TTC549 (cell line): ENCODE measurements around the gene PSMB4.

ENCODE experiments used
- FAIRE-seq: peaks from 2 replicates; lab custom pipeline; 2012; peaks lifted over from hg19 to GRCh38; lab: Jason Lieb, UNC

PSMB4 gene

DNA sequence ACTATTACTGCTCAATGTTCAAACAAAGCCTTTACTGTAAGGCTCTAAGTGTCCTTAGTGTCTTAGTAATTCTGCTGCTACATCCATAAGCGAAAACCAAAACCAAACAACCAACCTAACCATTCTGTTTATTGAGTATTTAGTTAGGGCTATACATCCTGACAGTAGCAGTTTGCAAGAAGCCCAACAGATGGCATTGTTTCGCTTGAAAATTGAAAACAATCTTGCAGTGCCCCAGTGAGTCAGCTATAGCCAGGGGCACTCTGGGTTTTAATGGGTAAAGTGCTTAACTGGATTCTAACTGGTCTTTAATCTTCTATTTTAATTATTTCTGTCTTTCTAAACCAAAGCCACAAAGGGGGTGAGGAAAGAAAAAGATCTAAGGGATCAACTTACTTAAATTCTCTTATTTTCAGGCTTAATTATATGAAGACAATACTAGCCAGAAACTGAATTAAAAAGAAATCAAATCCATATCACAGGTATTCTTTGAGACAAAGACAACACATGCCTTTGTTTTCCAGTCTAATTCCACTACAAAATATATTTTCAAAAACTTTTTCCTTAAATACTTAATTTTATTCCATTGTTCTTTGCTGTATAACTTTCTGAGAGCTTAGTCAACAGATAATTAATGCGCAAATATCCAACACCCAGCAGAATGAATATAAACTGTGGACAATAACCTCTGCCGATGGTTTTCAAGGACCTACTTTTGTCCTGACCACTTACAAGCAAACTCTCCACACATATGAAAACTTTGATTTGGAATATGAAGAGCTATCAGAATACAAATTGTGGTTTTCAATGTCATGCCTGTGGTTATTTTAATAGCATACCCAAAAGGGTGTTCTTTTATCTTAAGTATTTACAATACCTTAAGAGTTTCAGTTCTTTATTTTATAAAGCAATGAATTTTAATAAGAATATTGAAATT is 44.7 kb downstream of the PSMB4 start:
- FAIRE-seq = peak; percentile 99

DNA sequence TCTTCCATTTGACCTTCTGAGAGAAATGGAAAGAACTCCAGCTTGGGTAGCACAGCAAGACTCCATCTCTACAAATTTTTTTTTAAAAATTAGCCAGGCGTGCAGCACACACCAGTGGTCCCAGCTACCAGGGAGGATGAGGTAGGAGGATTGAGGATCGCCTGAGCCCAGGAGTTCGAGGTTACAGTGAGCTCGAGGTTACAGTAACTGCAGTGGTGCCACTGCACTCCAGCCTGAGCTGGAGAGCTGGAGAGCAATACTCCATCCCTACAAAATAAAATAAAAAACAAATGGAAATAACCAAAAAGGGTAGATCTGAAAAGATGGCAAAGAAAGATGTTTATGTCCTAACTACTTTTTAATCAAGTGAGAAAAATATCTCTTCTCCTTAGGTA is 45.4 kb downstream of the PSMB4 start:
- FAIRE-seq = peak; percentile 9

DNA sequence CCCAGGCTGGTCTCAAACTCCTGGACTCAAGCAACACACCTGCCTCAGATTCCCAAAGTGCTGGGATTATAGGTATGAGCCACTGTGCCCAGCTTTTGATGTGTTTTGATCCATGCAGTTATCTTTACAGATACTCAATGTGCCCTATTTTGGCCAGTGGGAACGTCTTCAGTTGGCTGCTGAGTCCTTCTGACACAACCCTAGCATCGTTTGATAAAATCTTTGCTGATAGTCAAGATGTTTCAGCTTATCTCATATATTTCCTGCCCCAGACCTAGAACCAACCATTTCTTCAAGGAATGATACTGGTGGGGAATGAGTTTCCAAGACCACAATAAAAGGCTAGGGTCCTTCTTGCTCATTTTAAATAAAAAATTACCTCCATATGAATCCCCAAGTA is 48.3 kb downstream of the PSMB4 start:
- no peak for FAIRE-seq
